ENCODE data around the gene RPS21.

Gene RPS21

GRCh38 chr20:62378215-62378614 lies 8.7 kb upstream of the RPS21 start:
- DNase-seq (ENCODE audit: low read depth): no peak

DNA sequence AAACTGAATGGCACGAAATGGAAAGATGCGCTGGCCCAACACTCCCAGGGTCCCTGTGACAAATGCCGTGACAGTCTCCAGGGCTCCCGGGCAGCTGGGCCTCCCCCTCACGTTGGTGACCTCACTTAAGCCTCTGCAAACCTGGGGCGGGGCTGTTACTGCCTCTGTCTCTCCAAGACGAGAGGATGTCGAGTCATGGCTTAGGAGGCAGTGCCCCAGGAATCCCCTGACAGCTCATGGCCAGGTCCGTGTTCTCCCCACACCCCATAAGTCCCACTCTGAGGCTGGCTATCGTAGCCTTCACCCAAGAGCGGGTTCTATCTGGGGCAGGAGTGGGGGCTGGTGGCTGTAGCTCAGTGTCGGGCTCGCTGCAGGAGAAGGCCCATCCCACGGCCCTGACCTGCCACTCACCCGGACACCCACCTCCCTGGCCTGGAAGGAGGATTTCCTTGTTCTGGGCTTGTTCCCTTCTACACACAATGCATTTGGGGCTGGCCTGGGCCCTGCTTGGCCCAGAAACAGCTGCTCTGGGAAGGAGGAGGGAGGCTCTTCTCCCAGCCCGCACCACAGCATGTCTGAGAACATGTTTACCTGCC lies 5.6 kb upstream of the RPS21 start:
- DNase-seq (ENCODE audit: low read depth): no peak

- DNase-seq (ENCODE audit: low read depth): no peak
These were observed 5.1 kb upstream of the RPS21 start for GRCh38 chr20:62381842-62382241.

DNA sequence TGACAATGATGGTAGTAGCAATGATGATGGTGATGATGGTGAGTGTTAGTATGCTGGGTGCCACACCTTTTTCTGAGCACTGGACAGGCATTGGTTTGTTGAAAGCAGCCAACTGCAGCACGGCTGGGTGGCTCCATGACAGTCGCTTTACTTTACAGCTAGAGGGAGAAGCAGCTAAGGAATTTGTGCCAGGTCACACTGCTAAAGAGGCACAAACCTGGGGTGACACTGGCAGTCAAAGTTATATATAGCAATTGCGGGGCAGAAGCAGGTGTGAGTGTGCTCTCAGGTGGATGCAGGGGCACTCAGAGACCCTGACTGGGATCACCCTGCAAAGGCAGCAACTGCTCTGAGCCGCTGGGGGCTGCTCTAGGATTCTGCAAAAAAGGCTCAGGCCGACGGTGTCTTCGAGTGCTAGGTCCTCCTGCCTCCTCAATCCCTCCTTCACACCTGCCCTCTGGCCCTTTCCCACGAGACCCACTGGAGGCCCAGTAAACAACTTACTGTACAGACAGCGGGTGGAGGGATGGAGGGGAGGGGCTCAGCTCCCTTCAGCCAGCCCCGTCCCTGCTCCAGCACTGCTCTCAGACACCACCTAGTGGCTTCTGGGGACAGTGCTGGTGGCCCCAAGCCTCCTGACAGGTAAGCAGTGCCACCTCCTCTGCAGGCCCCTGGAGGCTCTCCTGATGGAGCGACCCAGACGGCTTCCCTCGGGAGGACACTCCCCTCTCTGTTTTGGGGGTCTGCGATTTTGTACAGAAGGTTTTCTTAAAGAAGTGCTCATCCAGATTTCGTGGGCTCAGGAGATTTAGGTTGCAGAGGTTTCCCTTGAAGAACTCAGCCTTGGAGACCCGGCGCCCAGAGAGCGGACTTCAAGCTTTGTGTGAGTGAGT lies 4.4 kb upstream of the RPS21 start:
- DNase-seq (ENCODE audit: low read depth): no peak

- DNase-seq (ENCODE audit: low read depth): no peak
These were observed 463 bp downstream of the RPS21 start for GRCh38 chr20:62387219-62387913.

GRCh38 chr20:62387933-62388635 lies 1.2 kb downstream of the RPS21 start:
- no peak for DNase-seq (ENCODE audit: low read depth)

GRCh38 chr20:62388839-62389600 lies 2.1 kb downstream of the RPS21 start:
- no peak for DNase-seq (ENCODE audit: low read depth)

DNA sequence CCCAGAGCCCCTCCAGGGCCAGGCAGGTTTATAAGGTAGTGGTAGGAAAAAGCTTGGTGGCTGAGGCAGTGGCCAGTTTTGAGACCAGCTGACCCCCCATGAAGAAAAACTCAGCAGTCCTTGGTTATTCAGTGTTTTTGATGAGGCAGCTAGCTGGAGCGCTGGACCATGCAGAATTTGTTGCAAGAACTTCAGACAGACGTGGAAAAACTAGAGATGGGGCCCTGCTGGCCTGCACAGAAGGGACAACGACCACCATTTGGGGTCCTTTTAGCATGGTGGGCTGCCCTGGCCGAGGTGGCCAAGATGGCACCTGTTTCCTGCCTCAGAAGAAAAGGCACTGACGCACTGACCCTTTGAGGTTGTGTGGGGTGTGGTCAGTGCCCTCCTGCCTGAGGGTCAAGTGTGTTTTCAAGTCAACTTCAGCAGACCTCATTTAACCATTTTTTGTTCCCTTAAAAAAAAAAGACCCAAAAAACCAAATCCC lies 2.7 kb downstream of the RPS21 start:
- DNase-seq (ENCODE audit: low read depth): no peak

DNA sequence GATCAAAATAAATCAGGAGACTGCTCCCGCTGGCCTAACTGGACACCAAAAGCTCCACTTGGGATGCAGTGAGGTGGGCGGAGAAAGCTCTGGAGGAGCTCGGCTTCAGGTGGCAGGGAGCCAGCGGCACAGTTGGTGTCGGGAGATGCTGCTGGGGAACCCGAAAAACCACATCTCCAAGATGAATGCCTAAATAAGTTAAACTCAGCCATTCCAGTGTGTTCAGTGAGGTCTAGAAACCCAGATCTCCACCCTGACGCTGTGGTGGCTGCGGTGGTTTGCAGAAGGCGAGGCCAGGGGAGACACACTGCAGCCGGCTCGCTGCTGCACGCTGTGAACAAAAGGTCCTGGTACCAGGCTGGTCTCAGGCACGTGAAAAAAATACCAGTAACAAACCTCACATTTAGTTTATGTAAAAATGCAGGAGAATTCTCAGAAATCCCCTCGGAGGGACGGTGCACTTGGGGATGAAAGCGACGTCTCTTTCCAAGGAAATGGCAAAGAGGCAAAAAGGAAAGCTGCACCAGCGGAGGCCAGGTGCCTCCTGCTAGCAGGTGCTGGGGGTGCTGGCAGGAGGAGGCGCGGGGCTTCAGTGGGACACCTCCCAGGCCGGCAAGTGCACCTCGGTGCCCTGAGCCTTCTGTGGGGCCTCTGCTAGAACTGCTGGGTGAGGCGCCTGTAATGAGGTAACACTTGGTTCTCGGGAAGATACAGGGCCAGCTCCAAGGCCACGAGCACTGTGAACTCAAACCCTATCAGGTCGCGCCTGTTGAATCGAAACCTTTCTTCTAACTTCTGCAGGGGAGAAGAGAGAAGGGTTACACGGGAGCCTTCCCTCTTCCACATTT lies 3.6 kb downstream of the RPS21 start:
- no peak for DNase-seq (ENCODE audit: low read depth)

GRCh38 chr20:62391165-62392076 lies 4.5 kb downstream of the RPS21 start:
- DNase-seq (ENCODE audit: low read depth): no peak

- no peak for DNase-seq (ENCODE audit: low read depth)
These were observed 5.1 kb downstream of the RPS21 start for GRCh38 chr20:62392077-62392418.

DNA sequence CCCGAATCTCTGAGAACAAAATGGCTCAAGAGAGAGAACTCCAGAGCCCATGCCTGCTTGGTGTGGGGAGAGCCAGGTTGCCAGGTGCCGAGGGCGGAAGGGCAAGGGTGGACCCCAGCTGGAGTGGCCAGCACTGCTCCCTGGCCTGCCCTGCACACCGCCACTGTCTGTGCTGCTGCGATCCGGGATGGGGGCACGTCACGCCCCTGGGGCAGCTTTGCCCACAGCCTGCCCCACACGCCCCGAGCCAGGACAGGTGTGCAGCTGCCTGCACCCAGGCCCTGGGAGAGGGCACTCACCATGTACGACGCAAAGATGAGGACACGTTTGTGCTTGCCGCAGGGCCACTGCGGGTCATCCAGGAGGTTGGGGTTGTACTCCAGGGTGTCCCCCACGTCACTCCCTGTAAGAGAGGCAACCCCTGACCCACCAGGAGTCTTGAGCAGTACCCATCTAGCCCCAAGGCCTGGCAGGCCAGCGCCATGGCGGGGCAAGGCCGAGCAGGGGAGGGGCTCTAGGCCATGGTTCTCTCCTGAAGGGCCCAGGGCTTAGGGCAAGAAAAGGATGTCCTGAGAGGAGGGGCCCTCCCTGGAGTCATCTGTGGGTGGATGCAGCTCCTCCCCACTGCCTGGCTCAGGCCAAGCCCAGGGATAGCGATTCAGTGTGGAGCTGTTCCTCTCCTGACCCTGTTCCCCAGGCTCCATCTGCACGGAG lies 5.9 kb downstream of the RPS21 start:
- no peak for DNase-seq (ENCODE audit: low read depth)

DNA sequence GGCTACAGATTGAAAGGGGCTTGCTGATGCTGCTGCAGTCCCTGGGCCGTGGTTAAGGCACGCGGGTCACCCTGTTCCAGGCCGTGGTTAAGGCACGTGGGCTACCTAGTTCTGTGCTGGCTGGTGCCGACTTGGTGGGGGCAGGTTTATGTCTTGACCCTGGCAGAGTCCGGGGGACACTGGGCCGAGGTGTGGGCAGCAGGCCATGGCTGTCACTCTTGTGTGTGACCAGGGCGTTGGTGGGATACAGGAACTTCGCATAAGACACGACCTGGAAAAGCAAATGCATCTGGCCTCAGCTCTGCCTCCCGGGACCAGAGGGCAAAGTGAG lies 6.4 kb downstream of the RPS21 start:
- DNase-seq (ENCODE audit: low read depth): no peak

- no peak for DNase-seq (ENCODE audit: low read depth)
These were observed 6.9 kb downstream of the RPS21 start for GRCh38 chr20:62393830-62394229.

DNA sequence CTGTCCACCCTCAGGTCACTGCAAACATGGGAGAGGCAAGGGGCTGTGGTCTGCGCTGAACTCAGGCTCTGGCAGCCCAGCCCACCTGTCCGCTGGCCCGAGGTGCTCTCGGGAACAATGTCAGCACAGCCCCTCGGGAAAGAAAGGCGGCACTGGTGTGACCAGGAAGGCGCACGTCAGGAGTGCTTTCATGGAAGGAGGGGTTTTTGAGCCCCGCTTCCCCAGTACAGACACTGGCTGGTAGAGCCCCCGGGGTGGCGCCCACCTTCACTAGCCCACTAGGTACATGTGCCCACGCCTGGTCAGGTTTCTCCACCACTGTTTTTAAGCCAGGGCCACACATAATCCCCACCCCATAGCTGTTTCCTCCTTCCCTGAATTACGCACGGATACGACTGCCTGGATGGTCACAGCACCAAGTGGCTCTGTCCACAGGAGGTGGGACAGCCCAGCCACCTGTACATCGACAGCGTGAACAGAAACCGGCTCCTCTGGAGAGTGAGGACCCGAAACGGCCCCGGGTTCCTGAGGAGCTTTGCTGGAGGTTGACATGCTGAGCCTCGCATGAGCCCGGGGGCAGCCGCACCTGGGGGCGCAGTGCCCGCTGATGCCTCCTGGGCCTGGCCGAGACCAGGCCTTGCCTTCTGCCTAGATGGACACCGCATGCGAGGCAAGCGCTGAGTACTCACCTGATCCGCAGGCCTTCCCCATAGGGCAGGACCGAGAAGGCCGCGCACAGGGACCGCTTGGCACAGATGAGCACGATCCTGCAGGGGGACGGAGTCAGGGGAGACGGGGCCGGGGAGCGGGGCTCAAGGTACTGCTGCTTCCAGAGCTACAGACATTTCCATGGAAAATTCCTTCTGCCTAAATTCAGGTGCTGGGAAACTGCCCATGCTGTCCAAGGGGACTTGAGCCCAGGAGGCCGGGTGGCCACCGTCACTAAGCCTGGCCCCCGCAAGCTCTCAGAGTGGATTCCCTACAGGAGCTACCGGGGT lies 7.6 kb downstream of the RPS21 start:
- no peak for DNase-seq (ENCODE audit: low read depth)

- no peak for DNase-seq (ENCODE audit: low read depth)
These were observed 8.7 kb downstream of the RPS21 start for GRCh38 chr20:62395311-62396242.

Data from non-pigmented ciliary epithelial cell (primary cell).